Mucosa of rectum (tissue), 2 donors: ENCODE measurements around the gene CPM.

Source experiments
- H3K27ac ChIP-seq, 2 donors: one replicate each; pipeline ENCODE4 v1.7.0; 2013; ENCODE audit warnings: inconsistent platforms in 2 of 2, low read depth in 2 of 2, low read length in 2 of 2
- H3K27me3 ChIP-seq, 2 donors: one replicate each; pipeline ENCODE4 v1.7.0; 2013; ENCODE audit warnings: low read length in 2 of 2; ENCODE audit not compliant: control insufficient read depth in 2 of 2, insufficient read depth in 2 of 2
- H3K36me3 ChIP-seq, 2 donors: one replicate each; pipeline ENCODE4 v1.7.0; 2013; ENCODE audit warnings: low read length in 2 of 2; ENCODE audit not compliant: control insufficient read depth in 2 of 2, insufficient read depth in 2 of 2
- H3K4me1 ChIP-seq, 2 donors: one replicate each; pipeline ENCODE4 v1.7.0; 2013; ENCODE audit warnings: low read length in 2 of 2, mild to moderate bottlenecking in 1 of 2; ENCODE audit not compliant: control insufficient read depth in 2 of 2, insufficient read depth in 2 of 2
- H3K4me3 ChIP-seq, 2 donors: one replicate each; pipeline ENCODE4 v1.7.0; 2013; ENCODE audit warnings: low read length in 2 of 2
- H3K9ac ChIP-seq, 2 donors: one replicate each; pipeline ENCODE4 v1.7.0; 2013; ENCODE audit warnings: low read length in 2 of 2, low read depth in 1 of 2, mild to moderate bottlenecking in 1 of 2
- H3K9me3 ChIP-seq, 2 donors: one replicate each; pipeline ENCODE4 v1.7.0; 2013; ENCODE audit warnings: low read length in 2 of 2; ENCODE audit not compliant: control insufficient read depth in 2 of 2
- donor health status: healthy.
- donor health status: Normal muscosa, but diverticular disease.

The CPM gene

GRCh38 chr12:68932961-68933893 lies at the start of gene CPM:
TSS of gene CPM (minus strand) at chr12:68933171. CDS start at chr12:68932837, 334 bp downstream.
- Histone ChIP-seq H3K27ac (peak within 1 kb of the TSS; percentile 70 to 87), H3K9ac (peak within 1 kb of the TSS; percentile 66 to 89), H3K9me3 (no peaks in the 10 kb centered on the region), H3K36me3 (no peaks in the 10 kb centered on the region), H3K4me3 (peak within 1 kb of the TSS; percentile 77 to 81), H3K27me3 (peaks cover 0 to 4% of the 10 kb centered on the region in 2 donors), H3K4me1 (peaks cover 0 to 6% of the 10 kb centered on the region in 2 donors)

- H3K9ac ChIP-seq: no peak overlapping the region
- H3K27ac ChIP-seq: no peak overlapping the region
- H3K4me1 ChIP-seq: no peaks in the 10 kb centered on the region
- H3K4me3 ChIP-seq: no peak overlapping the region
- H3K36me3 ChIP-seq: no peaks in the 10 kb centered on the region
- H3K9me3 ChIP-seq: peaks cover 0 to 6% of the 10 kb centered on the region in 2 donors
- H3K27me3 ChIP-seq: no peaks in the 10 kb centered on the region
Measured at GRCh38 chr12:68981516-68981915, 48.5 kb upstream of the CPM start.

DNA sequence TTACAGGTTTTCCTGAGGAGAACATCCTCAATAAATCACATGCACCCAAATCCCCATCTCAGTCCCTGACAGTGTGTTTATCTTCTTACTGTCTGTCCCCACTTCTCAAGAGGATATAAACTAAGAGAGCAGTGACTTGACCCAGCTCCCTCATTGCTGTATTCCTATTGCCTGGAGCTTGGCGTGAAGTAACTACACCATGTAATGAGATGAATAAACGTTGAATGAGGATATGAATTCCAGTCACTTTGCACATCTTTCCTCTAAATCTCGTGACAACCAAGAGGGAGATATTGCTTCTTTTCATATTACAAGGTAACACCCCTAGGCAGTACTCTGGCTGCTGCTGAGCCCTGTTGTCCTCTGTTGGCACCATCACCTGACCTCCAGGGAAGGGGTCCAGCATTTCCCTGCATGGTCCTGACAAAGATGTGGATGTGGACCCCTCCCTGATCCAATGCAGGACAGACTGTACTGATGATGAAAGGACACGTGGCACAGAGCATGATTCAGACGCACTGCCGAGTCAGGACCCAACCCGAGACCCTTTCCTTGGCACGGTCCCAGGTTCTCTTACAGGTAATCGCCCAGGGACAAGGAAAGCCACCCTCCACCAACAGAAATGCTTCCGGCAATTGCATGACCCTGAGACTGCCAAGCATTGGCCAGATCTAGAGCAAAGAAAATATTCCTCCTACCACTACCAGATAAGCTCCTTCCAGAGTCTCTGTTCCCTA lies 47.7 kb upstream of the CPM start:
- H3K9ac ChIP-seq: no peak overlapping the region
- H3K27ac ChIP-seq: no peak overlapping the region
- H3K27me3 ChIP-seq: no peaks in the 10 kb centered on the region
- no peak overlapping the region for H3K4me3 ChIP-seq
- H3K9me3 ChIP-seq: peaks cover 0 to 6% of the 10 kb centered on the region in 2 donors
- H3K36me3 ChIP-seq: no peaks in the 10 kb centered on the region
- no peaks in the 10 kb centered on the region for H3K4me1 ChIP-seq

DNA sequence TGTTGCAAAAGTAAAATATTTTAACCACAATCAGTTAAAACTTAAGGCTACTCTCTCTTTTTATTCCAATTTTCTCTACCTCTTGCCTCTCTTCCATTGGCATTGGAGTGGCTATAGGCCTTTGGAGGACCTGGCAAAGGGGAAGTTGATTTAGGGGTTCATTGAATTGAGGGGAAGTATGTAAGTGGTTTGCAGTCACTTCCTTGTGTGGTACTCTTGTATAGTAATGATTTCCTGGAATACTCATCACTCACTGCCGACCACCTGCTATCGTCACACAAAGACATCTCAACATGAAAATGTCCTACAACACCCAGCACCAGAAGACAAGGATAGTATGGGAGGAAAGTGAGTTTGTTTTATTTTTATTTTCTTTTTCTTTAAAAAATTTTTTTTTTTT lies 45.7 kb upstream of the CPM start:
- peaks cover 0 to 6% of the 10 kb centered on the region in 2 donors for H3K9me3 ChIP-seq
- no peaks in the 10 kb centered on the region for H3K27me3 ChIP-seq
- no peaks in the 10 kb centered on the region for H3K4me1 ChIP-seq
- no peak overlapping the region for H3K4me3 ChIP-seq
- H3K9ac ChIP-seq: no peak overlapping the region
- no peak overlapping the region for H3K27ac ChIP-seq
- H3K36me3 ChIP-seq: no peaks in the 10 kb centered on the region

GRCh38 chr12:68977909-68978610 lies 45.1 kb upstream of the CPM start:
- Histone ChIP-seq H3K4me3 (no peak overlapping the region), H3K36me3 (no peaks in the 10 kb centered on the region), H3K27ac (no peak overlapping the region), H3K27me3 (no peaks in the 10 kb centered on the region), H3K9ac (no peak overlapping the region), H3K9me3 (peaks cover 0 to 2% of the 10 kb centered on the region in 2 donors), H3K4me1 (no peaks in the 10 kb centered on the region)

DNA sequence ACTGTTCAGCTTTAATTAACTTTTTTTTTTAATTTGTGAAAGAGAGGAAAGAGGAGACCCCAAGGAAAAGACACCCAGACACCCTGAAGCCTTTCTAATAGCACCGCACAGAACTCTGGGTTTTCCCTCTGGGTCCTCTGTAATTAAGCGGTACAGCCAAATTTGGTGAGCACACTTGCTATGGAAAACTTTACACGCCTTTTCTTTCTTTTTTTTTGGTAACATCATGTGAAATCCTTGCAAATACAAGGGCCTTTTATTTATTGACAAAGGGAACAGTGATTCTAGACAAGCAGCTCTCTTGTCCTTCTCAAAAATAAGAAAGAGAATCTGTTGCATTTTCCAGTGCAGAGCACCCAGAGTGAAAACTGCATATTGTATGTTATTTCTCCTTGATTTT lies 44.4 kb upstream of the CPM start:
- Histone ChIP-seq H3K9ac (no peak overlapping the region), H3K4me1 (no peaks in the 10 kb centered on the region), H3K36me3 (no peaks in the 10 kb centered on the region), H3K4me3 (no peak overlapping the region), H3K27ac (no peak overlapping the region), H3K27me3 (no peaks in the 10 kb centered on the region), H3K9me3 (no peaks in the 10 kb centered on the region)

- Histone ChIP-seq H3K27ac (no peak overlapping the region), H3K4me3 (no peak overlapping the region), H3K4me1 (no peaks in the 10 kb centered on the region), H3K27me3 (no peaks in the 10 kb centered on the region), H3K9me3 (no peaks in the 10 kb centered on the region), H3K9ac (no peak overlapping the region), H3K36me3 (no peaks in the 10 kb centered on the region)
Measured at GRCh38 chr12:68976395-68976841, 43.4 kb upstream of the CPM start.

DNA sequence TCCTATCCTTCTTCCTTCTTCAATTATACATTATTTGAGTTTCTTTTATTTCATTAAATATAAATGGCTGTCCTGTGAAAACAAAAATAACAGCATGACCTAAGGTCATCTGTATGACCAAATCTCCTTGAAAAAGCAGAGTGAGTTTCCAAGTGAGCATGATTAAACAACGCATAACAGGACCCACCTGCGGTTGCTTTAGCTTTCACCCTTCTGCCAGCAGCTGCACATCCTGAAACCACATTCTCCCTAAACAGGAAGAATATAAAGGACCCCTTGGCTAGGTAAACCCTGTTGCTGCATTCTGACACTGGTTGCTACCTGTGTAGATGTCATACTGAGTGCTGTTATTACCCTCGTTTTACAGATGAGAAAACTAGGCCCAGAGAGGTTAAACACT lies 42.8 kb upstream of the CPM start:
- no peak overlapping the region for H3K9ac ChIP-seq
- no peaks in the 10 kb centered on the region for H3K4me1 ChIP-seq
- no peak overlapping the region for H3K27ac ChIP-seq
- H3K9me3 ChIP-seq: no peaks in the 10 kb centered on the region
- no peaks in the 10 kb centered on the region for H3K27me3 ChIP-seq
- no peak overlapping the region for H3K4me3 ChIP-seq
- H3K36me3 ChIP-seq: no peaks in the 10 kb centered on the region

DNA sequence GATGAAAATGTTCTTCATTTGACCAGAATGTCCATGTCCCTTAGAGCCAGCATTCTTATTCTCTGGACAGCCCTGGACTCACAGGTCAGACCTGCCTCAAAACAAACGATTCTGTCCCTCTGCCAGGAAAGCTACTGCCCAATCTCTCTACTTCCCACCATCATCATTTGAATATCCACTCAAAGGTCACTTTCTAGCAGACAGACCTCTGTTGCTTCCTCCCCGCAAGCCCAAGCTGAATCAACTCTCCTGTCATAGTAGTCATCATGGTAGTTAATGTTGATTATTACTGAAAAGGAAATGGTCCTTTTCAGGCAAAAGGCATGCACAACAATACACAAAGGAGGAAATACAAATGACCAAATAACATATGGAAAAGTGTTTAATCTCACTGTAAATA lies 39.6 kb upstream of the CPM start:
- no peaks in the 10 kb centered on the region for H3K9me3 ChIP-seq

GRCh38 chr12:68971404-68971803 lies 38.4 kb upstream of the CPM start:
- no peaks in the 10 kb centered on the region for H3K4me1 ChIP-seq
- no peak overlapping the region for H3K9ac ChIP-seq
- H3K4me3 ChIP-seq: no peak overlapping the region
- no peaks in the 10 kb centered on the region for H3K27me3 ChIP-seq
- no peaks in the 10 kb centered on the region for H3K9me3 ChIP-seq
- H3K36me3 ChIP-seq: no peaks in the 10 kb centered on the region
- no peak overlapping the region for H3K27ac ChIP-seq

More for the DNA sequence above, 39.6 kb upstream of the CPM start:
- Histone ChIP-seq H3K27me3 (no peaks in the 10 kb centered on the region), H3K4me1 (no peaks in the 10 kb centered on the region), H3K9ac (no peak overlapping the region), H3K4me3 (no peak overlapping the region), H3K27ac (no peak overlapping the region), H3K36me3 (no peaks in the 10 kb centered on the region)
